OCI-LY1 (cell line): ENCODE results near the gene MBNL1.

ENCODE experiments used
- EZH2 ChIP-seq: fragments of 200-600 bp; sonication (generic), shearing (Covaris generic); IDR thresholded peaks from 2 replicates; pipeline ENCODE4 v1.8.0; 2017; ENCODE audit warnings: borderline replicate concordance, mixed run types, mild to moderate bottlenecking, antibody characterized with exemption, low read length, moderate library complexity, mixed read lengths
- TF ChIP-seq, protein P1 (sequence below): fragments of 200-600 bp; sonication (generic), shearing (Covaris generic); IDR thresholded peaks from 2 replicates; pipeline ENCODE4 v1.5.1; 2017; ENCODE audit warnings: mild to moderate bottlenecking, antibody characterized with exemption, low read length, moderate library complexity, mixed read lengths

DNA sequence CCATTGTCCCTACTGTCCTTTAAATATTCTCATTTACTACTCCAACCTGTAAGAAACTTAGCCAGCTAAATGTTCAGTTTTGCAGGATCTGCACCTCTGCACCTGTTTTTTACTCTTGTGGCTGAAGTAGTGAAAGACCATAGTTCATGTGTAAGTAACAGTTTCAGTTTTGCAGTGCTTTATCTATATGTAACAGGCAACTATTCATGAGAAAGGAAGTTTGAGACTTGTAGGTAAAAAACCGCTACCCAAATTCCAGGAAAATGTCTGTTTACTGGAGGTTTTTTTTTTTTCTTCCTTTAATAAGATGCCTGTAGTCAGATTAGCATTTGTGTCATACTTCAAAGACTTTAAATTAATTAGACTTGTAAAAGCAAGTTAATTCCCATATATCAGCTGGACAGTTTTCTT is 25.4 kb upstream of the MBNL1 start:
- TF ChIP-seq, protein P1, sequence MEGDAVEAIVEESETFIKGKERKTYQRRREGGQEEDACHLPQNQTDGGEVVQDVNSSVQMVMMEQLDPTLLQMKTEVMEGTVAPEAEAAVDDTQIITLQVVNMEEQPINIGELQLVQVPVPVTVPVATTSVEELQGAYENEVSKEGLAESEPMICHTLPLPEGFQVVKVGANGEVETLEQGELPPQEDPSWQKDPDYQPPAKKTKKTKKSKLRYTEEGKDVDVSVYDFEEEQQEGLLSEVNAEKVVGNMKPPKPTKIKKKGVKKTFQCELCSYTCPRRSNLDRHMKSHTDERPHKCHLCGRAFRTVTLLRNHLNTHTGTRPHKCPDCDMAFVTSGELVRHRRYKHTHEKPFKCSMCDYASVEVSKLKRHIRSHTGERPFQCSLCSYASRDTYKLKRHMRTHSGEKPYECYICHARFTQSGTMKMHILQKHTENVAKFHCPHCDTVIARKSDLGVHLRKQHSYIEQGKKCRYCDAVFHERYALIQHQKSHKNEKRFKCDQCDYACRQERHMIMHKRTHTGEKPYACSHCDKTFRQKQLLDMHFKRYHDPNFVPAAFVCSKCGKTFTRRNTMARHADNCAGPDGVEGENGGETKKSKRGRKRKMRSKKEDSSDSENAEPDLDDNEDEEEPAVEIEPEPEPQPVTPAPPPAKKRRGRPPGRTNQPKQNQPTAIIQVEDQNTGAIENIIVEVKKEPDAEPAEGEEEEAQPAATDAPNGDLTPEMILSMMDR = no peak
- TF ChIP-seq EZH2 = no peak
